Mammary epithelial cell (primary cell): Measurements from ENCODE around the gene AVP.

Experiments
- EZH2 ChIP-seq: IDR thresholded peaks from 2 replicates; pipeline ENCODE4 v1.6.1; 2012; ENCODE audit warnings: low read length, inconsistent platforms, borderline replicate concordance
- TF ChIP-seq, protein P1 (sequence below), 2 donors: IDR thresholded peaks in 1 of 2; conservative IDR thresholded peaks in 1 of 2; 2 replicates each; pipeline ENCODE4 v1.5.1; 2011 to 2012; ENCODE audit warnings: inconsistent platforms in 2 of 2, low read length in 2 of 2, mild to moderate bottlenecking in 2 of 2, control low read depth in 1 of 2, low read depth in 1 of 2; ENCODE audit not compliant: insufficient read depth in 1 of 2; ENCODE audit errors: extremely low read depth in 1 of 2

DNA sequence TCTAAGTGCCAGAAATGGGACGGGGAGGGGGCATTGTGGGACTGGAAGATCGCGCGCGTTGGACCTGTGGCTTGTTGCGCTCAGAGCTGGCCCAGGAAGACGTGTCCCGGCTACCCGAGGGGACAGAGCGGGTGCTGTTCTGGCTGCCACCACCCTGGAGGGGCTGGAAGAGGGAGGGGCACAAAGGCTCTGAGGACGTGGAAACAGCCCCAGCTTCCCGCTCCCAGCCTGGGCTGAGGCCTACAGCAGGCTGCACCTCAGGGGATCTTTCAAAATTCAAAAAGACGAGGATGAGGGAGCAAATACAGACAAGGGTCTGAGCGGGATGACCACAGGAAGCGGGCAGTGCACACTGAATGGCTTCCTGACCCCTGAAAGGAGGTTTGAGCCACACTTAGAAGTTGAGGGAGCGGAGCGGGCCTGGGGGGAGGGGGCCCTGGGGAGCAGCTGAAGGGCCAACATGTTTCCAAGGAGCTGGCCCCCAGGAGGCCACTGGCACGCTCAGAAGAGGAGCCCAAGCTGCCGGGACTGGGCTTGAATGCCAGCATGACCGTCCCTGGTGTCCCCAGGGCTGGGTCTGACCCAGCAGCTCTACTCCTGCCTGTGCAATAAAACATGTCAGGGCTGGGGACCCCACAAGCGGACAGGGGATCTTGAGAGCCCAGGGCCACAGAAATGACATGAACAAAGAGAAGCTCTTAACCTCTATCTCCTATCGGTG, 11.8 kb downstream of the AVP start:
- TF ChIP-seq, protein P1, sequence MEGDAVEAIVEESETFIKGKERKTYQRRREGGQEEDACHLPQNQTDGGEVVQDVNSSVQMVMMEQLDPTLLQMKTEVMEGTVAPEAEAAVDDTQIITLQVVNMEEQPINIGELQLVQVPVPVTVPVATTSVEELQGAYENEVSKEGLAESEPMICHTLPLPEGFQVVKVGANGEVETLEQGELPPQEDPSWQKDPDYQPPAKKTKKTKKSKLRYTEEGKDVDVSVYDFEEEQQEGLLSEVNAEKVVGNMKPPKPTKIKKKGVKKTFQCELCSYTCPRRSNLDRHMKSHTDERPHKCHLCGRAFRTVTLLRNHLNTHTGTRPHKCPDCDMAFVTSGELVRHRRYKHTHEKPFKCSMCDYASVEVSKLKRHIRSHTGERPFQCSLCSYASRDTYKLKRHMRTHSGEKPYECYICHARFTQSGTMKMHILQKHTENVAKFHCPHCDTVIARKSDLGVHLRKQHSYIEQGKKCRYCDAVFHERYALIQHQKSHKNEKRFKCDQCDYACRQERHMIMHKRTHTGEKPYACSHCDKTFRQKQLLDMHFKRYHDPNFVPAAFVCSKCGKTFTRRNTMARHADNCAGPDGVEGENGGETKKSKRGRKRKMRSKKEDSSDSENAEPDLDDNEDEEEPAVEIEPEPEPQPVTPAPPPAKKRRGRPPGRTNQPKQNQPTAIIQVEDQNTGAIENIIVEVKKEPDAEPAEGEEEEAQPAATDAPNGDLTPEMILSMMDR (conservative IDR thresholded peaks at IDR 0.05 in 1 of 2, IDR thresholded peaks at IDR 0.05 in 1 of 2; ENCODE audit: extremely low read depth in 1 of 2, insufficient read depth in 1 of 2, low read depth in 1 of 2, low read length in 2 of 2), result no peak
- no peak for TF ChIP-seq EZH2
